HEK293 (cell line): ENCODE results near the gene TRIB2.

Source experiments
- CTCF ChIA-PET: fragments of 350-600 bp; formaldehyde crosslinking; extraction: SDS; loops from one replicate; lab custom pipeline; 2021; ENCODE audit warnings: antibody characterized with exemption; lab: Yijun Ruan, JAX
- POLR2A ChIA-PET: fragments of 300-600 bp; formaldehyde crosslinking; extraction: SDS; loops from one replicate; lab custom pipeline; 2020; ENCODE audit warnings: antibody characterized with exemption, inconsistent platforms; lab: Yijun Ruan, JAX
- H3K27ac ChIP-seq: fragments of 200-500 bp; sonication (Bioruptor generic); 2 replicates; pipeline ENCODE4 v1.5.1; 2014; ENCODE audit warnings: low read depth, low read length, control low read depth, inconsistent platforms; ENCODE audit errors: extremely low read depth
- H3K36me3 ChIP-seq, 2 experiments: fragments of 200-500 bp in 1 of 2; sonication (Bioruptor generic) in 1 of 2; 1 replicate in 1 of 2; 2 replicates in 1 of 2; pipeline ENCODE4 v1.5.1; 2014 to 2017; ENCODE audit warnings: inconsistent platforms in 2 of 2, low read length in 2 of 2; ENCODE audit not compliant: control insufficient read depth in 2 of 2, insufficient read depth in 1 of 2
- H3K4me1 ChIP-seq: fragments of 200-500 bp; sonication (Bioruptor generic); 2 replicates; pipeline ENCODE4 v1.5.1; 2014; ENCODE audit warnings: mild to moderate bottlenecking, low read length, inconsistent platforms; ENCODE audit not compliant: control insufficient read depth, insufficient read depth
- H3K4me3 ChIP-seq: 2 replicates; pipeline ENCODE4 v1.5.1; 2011; ENCODE audit warnings: low read depth, mild to moderate bottlenecking, control low read depth, low read length, moderate library complexity
- H3K9me3 ChIP-seq: fragments of 200-500 bp; sonication (Bioruptor generic); 2 replicates; pipeline ENCODE4 v1.5.1; 2014; ENCODE audit warnings: low read depth, low read length, inconsistent platforms; ENCODE audit not compliant: control insufficient read depth, insufficient read depth
- GFI1B ChIP-seq: fragments of 450-650 bp; formaldehyde crosslinking; IDR thresholded peaks from 2 replicates; pipeline ENCODE4 v1.5.1; 2016; ENCODE audit warnings: missing biosample characterization, missing genetic modification characterization
- OSR2 ChIP-seq: fragments of 450-650 bp; formaldehyde crosslinking; IDR thresholded peaks from 2 replicates; pipeline ENCODE4 v1.5.1; 2016; ENCODE audit warnings: missing biosample characterization, missing genetic modification characterization
- SP3 ChIP-seq: fragments of 450-650 bp; formaldehyde crosslinking; IDR thresholded peaks from 2 replicates; pipeline ENCODE4 v1.5.1; 2016; ENCODE audit warnings: missing biosample characterization, missing genetic modification characterization
- ZNF10 ChIP-seq: fragments of 450-650 bp; formaldehyde crosslinking; IDR thresholded peaks from 2 replicates; pipeline ENCODE4 v1.5.1; 2017; ENCODE audit warnings: missing biosample characterization, missing genetic modification characterization
- ZNF138 ChIP-seq: fragments of 450-650 bp; formaldehyde crosslinking; IDR thresholded peaks from 2 replicates; pipeline ENCODE4 v1.5.1; 2016; ENCODE audit warnings: missing biosample characterization, missing genetic modification characterization, borderline replicate concordance
- ZNF548 ChIP-seq: fragments of 450-650 bp; formaldehyde crosslinking; IDR thresholded peaks from 2 replicates; pipeline ENCODE4 v1.5.1; 2016; ENCODE audit warnings: missing biosample characterization, missing genetic modification characterization
- ZNF585B ChIP-seq: fragments of 450-650 bp; formaldehyde crosslinking; IDR thresholded peaks from 2 replicates; pipeline ENCODE4 v1.5.1; 2016; ENCODE audit warnings: missing biosample characterization, missing genetic modification characterization
- TF ChIP-seq, protein P1 (sequence below): fragments of 450-650 bp; formaldehyde crosslinking; IDR thresholded peaks from 2 replicates; pipeline ENCODE4 v1.5.1; 2016; ENCODE audit warnings: missing biosample characterization, missing genetic modification characterization
- TF ChIP-seq, protein P2 (sequence below): fragments of 450-650 bp; formaldehyde crosslinking; IDR thresholded peaks from 2 replicates; pipeline ENCODE4 v1.5.1; 2016; ENCODE audit warnings: missing biosample characterization, missing genetic modification characterization
- TF ChIP-seq, protein P3 (sequence below): fragments of 450-650 bp; formaldehyde crosslinking; IDR thresholded peaks from 2 replicates; pipeline ENCODE4 v1.5.1; 2016; ENCODE audit warnings: missing biosample characterization, missing genetic modification characterization

TRIB2 gene

DNA sequence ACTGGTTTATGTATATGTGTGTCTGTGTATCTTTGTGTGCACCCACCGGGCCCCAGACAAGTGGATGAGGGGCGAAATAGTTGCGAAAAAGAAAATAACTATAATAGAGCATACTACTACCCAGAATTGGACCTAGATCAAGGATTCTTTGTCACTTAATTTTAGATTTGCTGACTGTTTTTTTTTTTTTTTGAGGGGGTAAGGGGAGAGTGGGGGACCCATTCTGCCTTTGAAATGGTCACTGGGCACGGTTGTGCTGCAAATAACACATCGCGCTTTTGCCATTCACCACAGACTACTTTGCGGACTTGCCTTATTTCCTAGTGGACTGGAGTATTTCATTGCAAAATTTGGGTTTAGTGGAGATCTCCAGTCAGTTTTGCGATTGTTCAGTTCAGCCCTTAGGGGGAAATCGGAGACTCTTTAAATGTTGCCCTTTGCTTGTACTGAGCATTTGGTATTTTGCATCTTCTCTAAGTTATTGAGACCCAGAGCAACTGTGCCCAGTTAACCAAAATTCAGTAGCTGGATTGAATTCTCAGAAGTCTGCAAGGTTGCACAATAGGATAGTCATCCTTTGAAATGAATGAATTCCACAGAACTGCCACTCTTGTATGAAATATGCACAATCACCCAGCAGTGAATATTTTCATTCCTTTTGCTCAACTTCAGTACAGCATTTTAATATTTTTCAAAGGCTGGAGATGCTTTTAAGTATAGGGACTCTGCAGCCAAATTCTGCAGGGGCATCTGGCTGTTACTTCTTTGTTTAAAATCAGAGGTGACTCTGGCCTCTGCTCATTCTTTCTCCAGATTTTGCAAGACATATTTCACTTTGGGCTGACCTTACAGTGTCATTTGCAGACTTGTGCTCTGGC, 2.9 kb downstream of the TRIB2 start:
- CTCF ChIA-PET: interaction anchor here (0.8 to 3.2 kb wide), 4 partner anchors 211 to 940 kb away, joined by 3 to 23 read pairs (median 11); no protein-coding TSS in a partner anchor
- POLR2A ChIA-PET: no interaction called here
- Histone ChIP-seq H3K27ac (peak overlapping the region; percentile 98; the same call in 1 of the 2 replicates), H3K4me1 (peaks cover 14% of the 10 kb centered on the region), H3K9me3 (no peaks in the 10 kb centered on the region), H3K36me3 (peaks cover 0 to 19% of the 10 kb centered on the region in 2 experiments; a peak in 2 of 3 replicates), H3K4me3 (peak overlapping the region; percentile 84)
- TF ChIP-seq SP3 (no peak), OSR2 (tag by site-specific recombination) (peak; percentile 15; the same call in 1 of the 2 replicates)

DNA sequence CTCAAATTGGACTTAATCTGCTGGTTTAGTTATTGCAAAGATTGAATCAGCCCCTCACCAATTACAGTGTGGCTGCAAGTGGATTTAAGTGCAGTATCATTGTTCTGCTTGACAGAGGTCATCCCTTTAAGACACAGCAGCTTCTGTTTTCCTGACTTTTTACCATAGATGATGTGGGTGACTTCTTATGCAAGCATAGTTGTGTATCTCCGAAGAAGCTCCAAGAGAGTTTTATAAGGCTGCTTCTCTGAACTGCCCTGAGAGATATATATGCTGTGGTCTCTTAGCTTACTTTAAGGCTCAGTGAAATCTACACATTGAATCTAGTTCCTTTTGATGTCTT, 3.5 kb downstream of the TRIB2 start:
- no peak for TF ChIP-seq ZNF138 (tag by site-specific recombination)
- TF ChIP-seq, protein P1, sequence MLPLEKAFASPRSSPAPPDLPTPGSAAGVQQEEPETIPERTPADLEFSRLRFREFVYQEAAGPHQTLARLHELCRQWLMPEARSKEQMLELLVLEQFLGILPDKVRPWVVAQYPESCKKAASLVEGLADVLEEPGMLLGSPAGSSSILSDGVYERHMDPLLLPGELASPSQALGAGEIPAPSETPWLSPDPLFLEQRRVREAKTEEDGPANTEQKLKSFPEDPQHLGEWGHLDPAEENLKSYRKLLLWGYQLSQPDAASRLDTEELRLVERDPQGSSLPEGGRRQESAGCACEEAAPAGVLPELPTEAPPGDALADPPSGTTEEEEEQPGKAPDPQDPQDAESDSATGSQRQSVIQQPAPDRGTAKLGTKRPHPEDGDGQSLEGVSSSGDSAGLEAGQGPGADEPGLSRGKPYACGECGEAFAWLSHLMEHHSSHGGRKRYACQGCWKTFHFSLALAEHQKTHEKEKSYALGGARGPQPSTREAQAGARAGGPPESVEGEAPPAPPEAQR (tag by site-specific recombination): no peak
- TF ChIP-seq, protein P2, sequence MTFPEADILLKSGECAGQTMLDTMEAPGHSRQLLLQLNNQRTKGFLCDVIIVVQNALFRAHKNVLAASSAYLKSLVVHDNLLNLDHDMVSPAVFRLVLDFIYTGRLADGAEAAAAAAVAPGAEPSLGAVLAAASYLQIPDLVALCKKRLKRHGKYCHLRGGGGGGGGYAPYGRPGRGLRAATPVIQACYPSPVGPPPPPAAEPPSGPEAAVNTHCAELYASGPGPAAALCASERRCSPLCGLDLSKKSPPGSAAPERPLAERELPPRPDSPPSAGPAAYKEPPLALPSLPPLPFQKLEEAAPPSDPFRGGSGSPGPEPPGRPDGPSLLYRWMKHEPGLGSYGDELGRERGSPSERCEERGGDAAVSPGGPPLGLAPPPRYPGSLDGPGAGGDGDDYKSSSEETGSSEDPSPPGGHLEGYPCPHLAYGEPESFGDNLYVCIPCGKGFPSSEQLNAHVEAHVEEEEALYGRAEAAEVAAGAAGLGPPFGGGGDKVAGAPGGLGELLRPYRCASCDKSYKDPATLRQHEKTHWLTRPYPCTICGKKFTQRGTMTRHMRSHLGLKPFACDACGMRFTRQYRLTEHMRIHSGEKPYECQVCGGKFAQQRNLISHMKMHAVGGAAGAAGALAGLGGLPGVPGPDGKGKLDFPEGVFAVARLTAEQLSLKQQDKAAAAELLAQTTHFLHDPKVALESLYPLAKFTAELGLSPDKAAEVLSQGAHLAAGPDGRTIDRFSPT (tag by site-specific recombination): no peak
- H3K27ac ChIP-seq: no peak overlapping the region
- H3K9me3 ChIP-seq: no peaks in the 10 kb centered on the region
- H3K4me1 ChIP-seq: peaks cover 8% of the 10 kb centered on the region; the same call in 1 of the 2 replicates
- POLR2A ChIA-PET: no interaction called here
- H3K36me3 ChIP-seq: peaks cover 0 to 25% of the 10 kb centered on the region in 2 experiments; a peak in 2 of 3 replicates
- peak overlapping the region; percentile 84 for H3K4me3 ChIP-seq
- CTCF ChIA-PET: interaction anchor here (0.8 to 3.2 kb wide), 5 partner anchors 211 to 941 kb away, joined by 3 to 23 read pairs (median 4); no protein-coding TSS in a partner anchor

DNA sequence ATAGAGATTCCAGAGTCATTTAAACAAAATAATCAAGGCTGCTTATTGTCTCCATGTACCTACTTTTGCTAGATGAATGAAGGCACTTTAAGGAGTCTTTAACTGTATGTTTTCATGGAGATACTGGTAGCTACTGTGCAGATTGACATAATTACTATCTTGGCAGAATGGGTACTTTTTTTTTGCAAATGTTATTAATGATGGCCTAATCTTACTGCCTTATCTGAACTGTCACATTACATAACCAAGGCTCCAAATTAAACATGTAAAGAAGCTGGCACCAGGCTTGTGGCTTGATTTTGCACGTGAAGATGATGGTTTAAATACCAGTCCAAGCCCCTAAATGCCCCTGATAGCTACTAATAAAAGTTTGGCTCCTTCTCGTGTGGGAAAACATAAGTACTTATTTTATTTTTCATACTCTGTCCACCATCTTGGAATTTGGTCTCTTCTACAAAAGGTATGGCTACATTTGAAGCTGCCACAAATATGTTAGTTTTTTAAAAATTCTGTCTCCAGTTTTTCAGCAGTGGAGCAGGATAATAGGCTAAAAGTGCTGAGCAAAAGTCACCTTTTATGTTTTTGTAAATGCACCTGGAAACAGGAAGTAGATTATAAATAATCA, 4.1 kb downstream of the TRIB2 start:
- Histone ChIP-seq H3K36me3 (peaks cover 0 to 31% of the 10 kb centered on the region in 2 experiments; a peak in 2 of 3 replicates), H3K4me3 (no peak overlapping the region), H3K9me3 (no peaks in the 10 kb centered on the region), H3K27ac (no peak overlapping the region), H3K4me1 (peaks cover 3% of the 10 kb centered on the region; the same call in 1 of the 2 replicates)
- POLR2A ChIA-PET: interaction anchor here (0.7 to 1.3 kb wide), 2 partner anchors 9 to 211 kb away, joined by 3 read pairs; no protein-coding TSS in a partner anchor
- CTCF ChIA-PET: interaction anchor here (0.8 to 3.2 kb wide), 4 partner anchors 210 to 941 kb away, joined by 4 to 23 read pairs (median 11); no protein-coding TSS in a partner anchor
- no peak for TF ChIP-seq ZNF585B (tag by site-specific recombination)
- no peak for TF ChIP-seq GFI1B (tag by site-specific recombination)
- TF ChIP-seq, protein P3, sequence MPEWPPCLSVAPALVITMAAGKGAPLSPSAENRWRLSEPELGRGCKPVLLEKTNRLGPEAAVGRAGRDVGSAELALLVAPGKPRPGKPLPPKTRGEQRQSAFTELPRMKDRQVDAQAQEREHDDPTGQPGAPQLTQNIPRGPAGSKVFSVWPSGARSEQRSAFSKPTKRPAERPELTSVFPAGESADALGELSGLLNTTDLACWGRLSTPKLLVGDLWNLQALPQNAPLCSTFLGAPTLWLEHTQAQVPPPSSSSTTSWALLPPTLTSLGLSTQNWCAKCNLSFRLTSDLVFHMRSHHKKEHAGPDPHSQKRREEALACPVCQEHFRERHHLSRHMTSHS (tag by site-specific recombination): no peak
- no peak for TF ChIP-seq ZNF548 (tag by site-specific recombination)
- no peak for TF ChIP-seq ZNF10 (tag by site-specific recombination)
